Mucosa of rectum (tissue), 2 donors: Measurements from ENCODE around the gene RYR2.
"Not testable (repeated sequence)": the region's sequence is repeated elsewhere in the genome, so short reads cannot be mapped to it uniquely, and the experiment has no call there.

ENCODE experiments used
- H3K27ac ChIP-seq, 2 donors: one replicate each; pipeline ENCODE4 v1.7.0; 2013; ENCODE audit warnings: inconsistent platforms in 2 of 2, low read depth in 2 of 2, low read length in 2 of 2
- H3K27me3 ChIP-seq, 2 donors: one replicate each; pipeline ENCODE4 v1.7.0; 2013; ENCODE audit warnings: low read length in 2 of 2; ENCODE audit not compliant: control insufficient read depth in 2 of 2, insufficient read depth in 2 of 2
- H3K36me3 ChIP-seq, 2 donors: one replicate each; pipeline ENCODE4 v1.7.0; 2013; ENCODE audit warnings: low read length in 2 of 2; ENCODE audit not compliant: control insufficient read depth in 2 of 2, insufficient read depth in 2 of 2
- H3K4me1 ChIP-seq, 2 donors: one replicate each; pipeline ENCODE4 v1.7.0; 2013; ENCODE audit warnings: low read length in 2 of 2, mild to moderate bottlenecking in 1 of 2; ENCODE audit not compliant: control insufficient read depth in 2 of 2, insufficient read depth in 2 of 2
- H3K4me3 ChIP-seq, 2 donors: one replicate each; pipeline ENCODE4 v1.7.0; 2013; ENCODE audit warnings: low read length in 2 of 2
- H3K9ac ChIP-seq, 2 donors: one replicate each; pipeline ENCODE4 v1.7.0; 2013; ENCODE audit warnings: low read length in 2 of 2, low read depth in 1 of 2, mild to moderate bottlenecking in 1 of 2
- H3K9me3 ChIP-seq, 2 donors: one replicate each; pipeline ENCODE4 v1.7.0; 2013; ENCODE audit warnings: low read length in 2 of 2; ENCODE audit not compliant: control insufficient read depth in 2 of 2
- donor health status: healthy.
- donor health status: Normal muscosa, but diverticular disease.

The RYR2 gene

GRCh38 chr1:237580726-237581125 is 538.7 kb downstream of the RYR2 start:
- Histone ChIP-seq H3K36me3 (no peaks in the 10 kb centered on the region), H3K9me3 (no peaks in the 10 kb centered on the region), H3K27ac (no peak overlapping the region), H3K4me1 (no peaks in the 10 kb centered on the region), H3K4me3 (no peak overlapping the region), H3K9ac (no peak overlapping the region), H3K27me3 (no peaks in the 10 kb centered on the region)

- no peak overlapping the region for H3K27ac ChIP-seq
- no peaks in the 10 kb centered on the region for H3K4me1 ChIP-seq
- H3K4me3 ChIP-seq, result no peak overlapping the region
- no peaks in the 10 kb centered on the region for H3K36me3 ChIP-seq
- no peak overlapping the region for H3K9ac ChIP-seq
- no peaks in the 10 kb centered on the region for H3K9me3 ChIP-seq
- no peaks in the 10 kb centered on the region for H3K27me3 ChIP-seq
These were observed 541.3 kb downstream of the RYR2 start for GRCh38 chr1:237583270-237583669.

GRCh38 chr1:237583756-237584155 is 541.8 kb downstream of the RYR2 start:
- Histone ChIP-seq H3K4me3 (no peak overlapping the region), H3K9ac (no peak overlapping the region), H3K27ac (no peak overlapping the region), H3K4me1 (no peaks in the 10 kb centered on the region), H3K9me3 (no peaks in the 10 kb centered on the region), H3K27me3 (no peaks in the 10 kb centered on the region), H3K36me3 (no peaks in the 10 kb centered on the region)

GRCh38 chr1:237590386-237590785 is 548.4 kb downstream of the RYR2 start:
- Histone ChIP-seq H3K27me3 (no peaks in the 10 kb centered on the region), H3K9me3 (no peaks in the 10 kb centered on the region), H3K4me1 (no peaks in the 10 kb centered on the region), H3K36me3 (no peaks in the 10 kb centered on the region), H3K4me3 (no peak overlapping the region), H3K9ac (no peak overlapping the region), H3K27ac (no peak overlapping the region)

- Histone ChIP-seq H3K9ac (no peak overlapping the region), H3K4me1 (no peaks in the 10 kb centered on the region), H3K27ac (no peak overlapping the region), H3K9me3 (no peaks in the 10 kb centered on the region), H3K36me3 (no peaks in the 10 kb centered on the region), H3K27me3 (no peaks in the 10 kb centered on the region), H3K4me3 (no peak overlapping the region)
These were observed 549.4 kb downstream of the RYR2 start for GRCh38 chr1:237591353-237591752.

- H3K9ac ChIP-seq, H3K27ac ChIP-seq, H3K4me1 ChIP-seq, H3K9me3 ChIP-seq, H3K27me3 ChIP-seq, H3K4me3 ChIP-seq, H3K36me3 ChIP-seq: not testable (repeated sequence)
These were observed 561.1 kb downstream of the RYR2 start for GRCh38 chr1:237603036-237603568.

GRCh38 chr1:237608433-237608832 is 566.4 kb downstream of the RYR2 start:
- Histone ChIP-seq H3K9me3 (no peaks in the 10 kb centered on the region), H3K4me3 (no peak overlapping the region), H3K27me3 (no peaks in the 10 kb centered on the region), H3K27ac (no peak overlapping the region), H3K4me1 (no peaks in the 10 kb centered on the region), H3K9ac (no peak overlapping the region), H3K36me3 (no peaks in the 10 kb centered on the region)

GRCh38 chr1:237610157-237610556 is 568.2 kb downstream of the RYR2 start:
- H3K4me1 ChIP-seq, result no peaks in the 10 kb centered on the region
- H3K4me3 ChIP-seq, result no peak overlapping the region
- no peaks in the 10 kb centered on the region for H3K9me3 ChIP-seq
- H3K36me3 ChIP-seq, result no peaks in the 10 kb centered on the region
- no peak overlapping the region for H3K27ac ChIP-seq
- H3K27me3 ChIP-seq, result no peaks in the 10 kb centered on the region
- no peak overlapping the region for H3K9ac ChIP-seq

- H3K9ac ChIP-seq, result no peak overlapping the region
- H3K4me3 ChIP-seq, result no peak overlapping the region
- H3K36me3 ChIP-seq, result no peaks in the 10 kb centered on the region
- H3K27me3 ChIP-seq, result no peaks in the 10 kb centered on the region
- no peaks in the 10 kb centered on the region for H3K9me3 ChIP-seq
- no peaks in the 10 kb centered on the region for H3K4me1 ChIP-seq
- no peak overlapping the region for H3K27ac ChIP-seq
These were observed 572.0 kb downstream of the RYR2 start for GRCh38 chr1:237613984-237614383.

- Histone ChIP-seq H3K4me1 (no peaks in the 10 kb centered on the region), H3K27me3 (no peaks in the 10 kb centered on the region), H3K27ac (no peak overlapping the region), H3K4me3 (no peak overlapping the region), H3K9ac (no peak overlapping the region), H3K36me3 (no peaks in the 10 kb centered on the region), H3K9me3 (no peaks in the 10 kb centered on the region)
These were observed 577.6 kb downstream of the RYR2 start for GRCh38 chr1:237619553-237619952.

GRCh38 chr1:237634922-237635321 is 592.9 kb downstream of the RYR2 start:
- H3K9me3 ChIP-seq, result no peaks in the 10 kb centered on the region
- no peak overlapping the region for H3K27ac ChIP-seq
- no peaks in the 10 kb centered on the region for H3K36me3 ChIP-seq
- H3K27me3 ChIP-seq, result no peaks in the 10 kb centered on the region
- no peak overlapping the region for H3K4me3 ChIP-seq
- no peaks in the 10 kb centered on the region for H3K4me1 ChIP-seq
- H3K9ac ChIP-seq, result no peak overlapping the region
